A204.1 (cell line): ENCODE data around the gene UBE2D3.
"Not testable (repeated sequence)": the region's sequence is repeated elsewhere in the genome, so short reads cannot be mapped to it uniquely, and the experiment has no call there.

Experiments used
- FAIRE-seq: peaks from 2 replicates; lab custom pipeline; 2012; peaks lifted over from hg19 to GRCh38; lab: Jason Lieb, UNC

UBE2D3 gene

GRCh38 chr4:102829803-102830202 lies 2.5 kb upstream of the UBE2D3 start:
- no peak for FAIRE-seq

- no peak for FAIRE-seq
These were observed 1.1 kb upstream of the UBE2D3 start for GRCh38 chr4:102828497-102828808.

- FAIRE-seq: peak; percentile 97
These were observed 534 bp upstream of the UBE2D3 start for GRCh38 chr4:102827674-102828496.

GRCh38 chr4:102826105-102826889 lies 1.1 kb downstream of the UBE2D3 start:
- FAIRE-seq: no peak

- FAIRE-seq: no peak
These were observed 1.9 kb downstream of the UBE2D3 start for GRCh38 chr4:102825261-102826091.

- no peak for FAIRE-seq
These were observed 3.0 kb downstream of the UBE2D3 start for GRCh38 chr4:102824398-102824797.

- FAIRE-seq: no peak
These were observed 3.5 kb downstream of the UBE2D3 start for GRCh38 chr4:102823897-102824296.

GRCh38 chr4:102823464-102823863 lies 3.9 kb downstream of the UBE2D3 start:
- FAIRE-seq: no peak

GRCh38 chr4:102819588-102820365 lies 7.6 kb downstream of the UBE2D3 start:
- FAIRE-seq: no peak

GRCh38 chr4:102819100-102819499 lies 8.3 kb downstream of the UBE2D3 start:
- FAIRE-seq: not testable (repeated sequence)

GRCh38 chr4:102817613-102818268 lies 9.6 kb downstream of the UBE2D3 start:
- FAIRE-seq: no peak

GRCh38 chr4:102817021-102817605 lies 10.2 kb downstream of the UBE2D3 start:
- FAIRE-seq: no peak

- FAIRE-seq: no peak
These were observed 11.4 kb downstream of the UBE2D3 start for GRCh38 chr4:102815981-102816380.

GRCh38 chr4:102809691-102810090 lies 17.7 kb downstream of the UBE2D3 start:
- no peak for FAIRE-seq

GRCh38 chr4:102809190-102809589 lies 18.2 kb downstream of the UBE2D3 start:
- no peak for FAIRE-seq

GRCh38 chr4:102808009-102808408 lies 19.3 kb downstream of the UBE2D3 start:
- FAIRE-seq: no peak

- FAIRE-seq: no peak
These were observed 20.0 kb downstream of the UBE2D3 start for GRCh38 chr4:102807345-102807744.

GRCh38 chr4:102799816-102800215 lies 27.5 kb downstream of the UBE2D3 start:
- FAIRE-seq: no peak

GRCh38 chr4:102794999-102795398 lies 32.4 kb downstream of the UBE2D3 start:
- no peak for FAIRE-seq

- FAIRE-seq: no peak
These were observed 34.9 kb downstream of the UBE2D3 start for GRCh38 chr4:102792361-102792936.
